ACHN (cell line): ENCODE data around the gene IL11RA.

Experiments used
- DNase-seq: peaks from one replicate; pipeline ENCODE4 v3.0.0-alpha.2; 2015
- in situ Hi-C: cut with HindIII; loops from 2 replicates; pipeline ENCODE4 v1.10.0; 2017; ENCODE audit warnings: low sequenced_read_pairs, low pct_ligation_motif_present, low pct_unique_long_range_greater_than_20kb

Gene IL11RA

DNA sequence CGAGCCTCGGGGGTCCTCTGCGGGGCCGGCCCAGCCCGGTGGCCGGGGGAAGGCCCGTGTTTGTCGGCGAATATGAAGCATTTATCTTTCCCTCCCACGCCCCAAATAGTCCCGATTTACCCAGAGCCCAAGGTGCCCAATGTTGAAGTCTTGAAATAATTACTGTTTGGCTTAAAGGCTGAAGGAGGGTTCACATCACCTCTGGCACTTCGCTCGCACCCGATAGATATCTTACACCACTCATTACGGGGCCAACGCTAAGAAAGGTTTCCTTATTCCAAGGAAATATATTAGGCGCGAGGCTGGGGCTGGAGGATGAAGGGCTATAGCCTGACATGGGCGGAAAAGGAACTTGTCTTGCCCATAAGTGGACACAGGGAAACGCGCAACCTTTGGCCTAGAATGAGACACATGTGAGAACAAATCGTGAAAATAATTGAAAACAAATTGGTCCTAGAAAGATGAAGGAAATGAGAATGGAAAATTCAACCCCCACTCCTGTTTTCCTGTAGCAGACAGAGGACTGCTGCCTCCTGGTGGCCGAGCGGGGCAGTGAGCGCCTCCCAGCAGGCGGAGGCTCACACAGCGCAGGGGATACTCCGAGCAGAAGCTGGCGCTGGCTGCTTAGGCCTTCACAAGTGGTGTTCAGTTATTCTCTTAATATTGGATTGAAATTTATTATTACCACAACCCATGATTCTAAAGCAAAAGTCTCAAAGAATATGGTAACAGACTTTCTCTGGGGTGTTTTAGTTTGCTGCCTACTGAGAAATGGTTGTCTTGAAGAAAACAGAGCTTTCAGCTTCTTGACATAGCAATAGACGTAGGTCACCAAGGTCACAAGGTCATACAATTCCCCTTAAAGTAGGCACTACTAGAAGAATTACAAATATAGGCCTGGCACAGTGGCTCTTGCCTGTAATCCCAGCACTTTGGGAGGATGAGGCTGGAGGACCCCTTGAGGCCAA lies 50.1 kb downstream of the IL11RA start:
- in situ Hi-C loops, result no loop called here
- peak; percentile 65 for DNase-seq

- in situ Hi-C loops, result no loop called here
- DNase-seq, result no peak
These were observed 55.1 kb downstream of the IL11RA start for GRCh38 chr9:34707130-34707529.

DNA sequence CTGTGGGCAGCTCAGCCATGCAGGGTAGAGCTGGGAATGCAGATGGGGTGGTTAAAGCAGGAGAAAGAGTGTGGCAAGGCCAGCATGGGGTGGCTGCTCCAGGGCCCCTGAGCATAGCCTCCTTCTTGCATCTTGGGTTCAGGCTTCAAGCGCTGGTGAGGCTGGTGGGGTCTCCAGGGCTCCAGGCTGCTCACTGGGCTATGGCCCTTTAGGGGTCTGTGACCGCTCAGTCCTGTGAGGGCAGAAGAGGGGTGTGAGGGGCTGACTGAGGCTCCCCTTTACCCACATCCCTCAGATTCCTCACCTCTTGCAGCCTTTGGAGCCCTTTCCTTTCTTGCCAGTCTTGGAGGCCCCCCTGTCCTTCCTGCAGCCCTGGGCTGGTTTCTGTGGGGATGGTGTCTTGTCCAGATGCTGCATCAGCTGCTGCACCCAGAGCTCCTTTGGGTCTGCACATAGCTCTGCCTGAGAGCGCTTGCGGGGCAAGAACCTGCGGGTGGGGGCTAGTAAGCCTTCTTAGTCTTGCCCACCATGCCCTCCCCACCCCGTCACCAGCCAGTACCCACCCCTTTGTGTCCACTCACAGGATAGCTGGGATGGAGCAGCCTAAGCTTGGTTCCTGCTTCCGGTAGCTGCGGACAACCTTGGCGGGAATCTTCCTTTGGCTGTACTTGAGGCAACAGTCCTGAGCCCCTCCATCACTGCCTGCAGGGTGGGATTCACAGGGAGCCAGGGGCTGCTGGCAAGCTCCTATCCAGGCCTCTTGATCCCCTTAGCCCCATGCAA lies 57.4 kb downstream of the IL11RA start:
- in situ Hi-C loops, result no loop called here

DNA sequence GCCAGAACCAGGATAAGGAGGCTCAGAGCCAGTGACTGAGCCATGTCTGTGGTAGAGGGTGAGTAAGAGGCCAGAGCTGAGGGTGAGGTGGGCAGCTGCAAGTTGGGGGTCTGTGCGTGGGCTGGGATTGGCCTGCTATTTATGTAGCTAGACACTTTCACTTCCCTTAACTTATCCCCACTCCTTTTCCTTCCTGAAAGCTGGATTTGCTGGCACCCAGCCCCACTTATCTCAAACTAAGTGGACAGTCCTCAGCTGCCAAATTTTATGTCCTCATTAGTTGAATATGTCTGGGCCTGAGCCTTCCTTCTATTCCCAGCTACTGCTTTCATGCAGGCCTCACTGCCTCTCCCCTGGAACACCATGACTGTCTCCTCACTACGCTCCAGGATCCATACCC lies 58.0 kb downstream of the IL11RA start, which contains the start of gene CCL21:
Gene CCL21, minus strand, starts transcription at position 114 of the 400 bp plus-strand sequence. Its CDS starts 70 bp downstream, at position 44.
- in situ Hi-C loops, result no loop called here
- no peak for DNase-seq

More for the DNA sequence above, 57.4 kb downstream of the IL11RA start:
- no peak for DNase-seq
